Naive thymus-derived CD4-positive, alpha-beta T cell (primary cell): ENCODE data around the gene TBCEL. TPM values are rescaled to one million over a fixed set of nuclear protein-coding genes. Genes with fewer than 3 reads are reported as not detected.
A peak's percentile ranks its signal among the peaks of the same experiment; 100 is the strongest.

Experiments
- ATAC-seq: fragments of 150-1000 bp; cut with Tn5 transposase; 2 replicates; pipeline ENCODE4 v1.10.0; 2021; ENCODE audit warnings: mild to moderate bottlenecking, moderate library complexity
- CTCF ChIA-PET: fragments of 350-600 bp; sonication (Branson Sonifier 250); formaldehyde crosslinking; loops from one replicate; lab custom pipeline; 2021; ENCODE audit warnings: antibody characterized with exemption; lab: Charles Lee
- POLR2A ChIA-PET: fragments of 350-600 bp; sonication (Branson Sonifier 250); formaldehyde crosslinking; loops from one replicate; lab custom pipeline; 2021; ENCODE audit warnings: antibody characterized with exemption, inconsistent platforms; lab: Charles Lee
- DNase-seq, 9 donors: peaks; one replicate each; pipeline versions ENCODE4 v3.0.0 to v3.0.0-alpha.2; 2020 to 2022; ENCODE audit warnings: mixed read lengths in 1 of 9
- H3K27ac ChIP-seq: one replicate; pipeline ENCODE4 v1.7.0; 2013; ENCODE audit warnings: mild to moderate bottlenecking, low read depth, low read length, moderate library complexity
- H3K27me3 ChIP-seq, 2 donors: one replicate each; pipeline ENCODE4 v1.7.0; 2013; ENCODE audit warnings: low read length in 2 of 2, mild to moderate bottlenecking in 2 of 2, moderate library complexity in 2 of 2; ENCODE audit not compliant: control insufficient read depth in 2 of 2, insufficient read depth in 2 of 2
- H3K36me3 ChIP-seq, 3 experiments: 1 replicate in 2 of 3; 2 replicates in 1 of 3; pipeline ENCODE4 v1.7.0; 2013; ENCODE audit warnings: low read length in 3 of 3, mild to moderate bottlenecking in 3 of 3, moderate library complexity in 1 of 3; ENCODE audit not compliant: insufficient read depth in 3 of 3, control insufficient read depth in 2 of 3
- H3K4me1 ChIP-seq, 2 donors: one replicate each; pipeline ENCODE4 v1.7.0; 2013; ENCODE audit warnings: low read length in 2 of 2, mild to moderate bottlenecking in 2 of 2, moderate library complexity in 1 of 2; ENCODE audit not compliant: control insufficient read depth in 2 of 2, insufficient read depth in 2 of 2
- H3K4me3 ChIP-seq: 2 replicates; pipeline ENCODE4 v1.7.0; 2013; ENCODE audit warnings: mild to moderate bottlenecking, low read length
- H3K9me3 ChIP-seq, 3 experiments: 1 replicate in 2 of 3; 2 replicates in 1 of 3; pipeline ENCODE4 v1.7.0; 2013; ENCODE audit warnings: low read length in 3 of 3; ENCODE audit not compliant: control insufficient read depth in 2 of 3
- H3K27ac Mint-ChIP-seq, 9 donors: one replicate each; pipeline ENCODE4 v1.8.0; 2020 to 2022; ENCODE audit warnings: mixed read lengths in 9 of 9, mild to moderate bottlenecking in 8 of 9, moderate library complexity in 5 of 9, inconsistent platforms in 2 of 9
- H3K27me3 Mint-ChIP-seq, 5 donors: one replicate each; pipeline ENCODE4 v1.8.0; 2021 to 2022; ENCODE audit warnings: mixed read lengths in 5 of 5, mild to moderate bottlenecking in 1 of 5
- H3K36me3 Mint-ChIP-seq, 5 donors: one replicate each; pipeline ENCODE4 v1.8.0; 2020 to 2022; ENCODE audit warnings: mixed read lengths in 5 of 5, mild to moderate bottlenecking in 3 of 5, inconsistent platforms in 1 of 5
- H3K4me1 Mint-ChIP-seq, 7 donors: one replicate each; pipeline ENCODE4 v1.8.0; 2020 to 2022; ENCODE audit warnings: mixed read lengths in 7 of 7, mild to moderate bottlenecking in 3 of 7, inconsistent platforms in 1 of 7
- H3K4me3 Mint-ChIP-seq, 10 donors: one replicate each; pipeline ENCODE4 v1.8.0; 2020 to 2022; ENCODE audit warnings: mild to moderate bottlenecking in 10 of 10, mixed read lengths in 10 of 10, moderate library complexity in 6 of 10, inconsistent platforms in 2 of 10
- H3K9me3 Mint-ChIP-seq, 11 donors: one replicate each; pipeline ENCODE4 v1.8.0; 2020 to 2022; ENCODE audit warnings: mixed read lengths in 11 of 11, mild to moderate bottlenecking in 4 of 11, inconsistent platforms in 1 of 11, moderate library complexity in 1 of 11
- intact Hi-C, 2 donors: fragments of 100-400 bp; cut with micrococcal nuclease; formaldehyde crosslinking; loops; one replicate each; pipeline ENCODE4 v1.15.1; 2023
- polyA plus RNA-seq, 2 donors: library from polyadenylated mRNA; unstranded; fragments of 300-500 nt; fragmentation: Illumina TruSeq; gene quantifications; one replicate each; pipeline ENCODE4 v1.2.3, GENCODE V29; 2021
- total RNA-seq, 6 experiments: library from RNA in 5 of 6; stranded (reverse) in 5 of 6; gene quantifications; 1 replicate in 5 of 6; 2 replicates in 1 of 6; pipeline ENCODE4 v1.2.3 and lab custom pipeline; 2021 to 2026

TBCEL gene
- total and polyA plus RNA-seq, 7 experiments from 2014 or later: 3.2 to 30.0 (median 21.8) TPM

- Histone ChIP-seq H3K27me3 (no peaks in the 10 kb centered on the region), H3K27ac (no peak overlapping the region), H3K36me3 (peaks cover 0 to 17% (median 0%) of the 10 kb centered on the region in 3 experiments), H3K4me1 (no peaks in the 10 kb centered on the region), H3K9me3 (no peaks in the 10 kb centered on the region), H3K4me3 (no peak overlapping the region)
- H3K36me3 Mint-ChIP-seq: peaks cover 5 to 38% (median 33%) of the 10 kb centered on the region in 5 donors
- DNase-seq (no peak), ATAC-seq (no peak)
- no peaks in the 10 kb centered on the region for H3K27me3 Mint-ChIP-seq
- ChIA-PET POLR2A (no interaction called here), CTCF (no interaction called here)
- no peak overlapping the region for H3K27ac Mint-ChIP-seq
- intact Hi-C loops: no loop called here
- peaks cover 0 to 8% (median 0%) of the 10 kb centered on the region in 7 donors for H3K4me1 Mint-ChIP-seq
- H3K9me3 Mint-ChIP-seq: peaks cover 0 to 4% (median 0%) of the 10 kb centered on the region in 11 donors
- H3K4me3 Mint-ChIP-seq: no peak overlapping the region
These were observed 66.3 kb downstream of the TBCEL start for GRCh38 chr11:121090145-121090721.

GRCh38 chr11:121091492-121092152, 67.7 kb downstream of the TBCEL start:
- POLR2A ChIA-PET: no interaction called here
- peak; percentile 85 for ATAC-seq

GRCh38 chr11:121095561-121095960, 71.7 kb downstream of the TBCEL start:
- Mint-ChIP-seq H3K27me3 (peaks cover 0 to 2% (median 0%) of the 10 kb centered on the region in 5 donors), H3K4me1 (peaks cover 0 to 8% (median 0%) of the 10 kb centered on the region in 7 donors), H3K27ac (no peak overlapping the region), H3K9me3 (peaks cover 0 to 4% (median 0%) of the 10 kb centered on the region in 11 donors), H3K36me3 (peaks cover 0 to 4% (median 0%) of the 10 kb centered on the region in 5 donors), H3K4me3 (no peak overlapping the region)
- DNase-seq: no peak
- no peak for ATAC-seq
- H3K4me3 ChIP-seq: no peak overlapping the region
- POLR2A ChIA-PET: no interaction called here
- no peaks in the 10 kb centered on the region for H3K36me3 ChIP-seq
- H3K27ac ChIP-seq: no peak overlapping the region
- CTCF ChIA-PET: no interaction called here
- intact Hi-C loops: no loop called here
- no peaks in the 10 kb centered on the region for H3K27me3 ChIP-seq
- no peaks in the 10 kb centered on the region for H3K4me1 ChIP-seq
- no peaks in the 10 kb centered on the region for H3K9me3 ChIP-seq

More at GRCh38 chr11:121091492-121092152, 67.7 kb downstream of the TBCEL start:
- CTCF ChIA-PET: no interaction called here
- no peak overlapping the region for H3K27ac ChIP-seq
- H3K4me3 ChIP-seq: no peak overlapping the region
- no peaks in the 10 kb centered on the region for H3K9me3 ChIP-seq
- H3K4me3 Mint-ChIP-seq: no peak overlapping the region
- H3K27me3 ChIP-seq: no peaks in the 10 kb centered on the region
- H3K36me3 Mint-ChIP-seq: peaks cover under 1 to 26% (median 24%) of the 10 kb centered on the region in 5 donors
- H3K4me1 Mint-ChIP-seq: peaks cover 0 to 8% (median 0%) of the 10 kb centered on the region in 7 donors
- H3K4me1 ChIP-seq: no peaks in the 10 kb centered on the region
- no peaks in the 10 kb centered on the region for H3K27me3 Mint-ChIP-seq
- H3K27ac Mint-ChIP-seq: no peak overlapping the region
- H3K9me3 Mint-ChIP-seq: peaks cover 0 to 4% (median 0%) of the 10 kb centered on the region in 11 donors
- intact Hi-C loops: no loop called here
- no peak for DNase-seq
- H3K36me3 ChIP-seq: peaks cover 0 to 10% (median 0%) of the 10 kb centered on the region in 3 experiments

GRCh38 chr11:121099364-121099763, 75.5 kb downstream of the TBCEL start:
- H3K4me3 Mint-ChIP-seq: no peak overlapping the region
- H3K9me3 ChIP-seq: no peaks in the 10 kb centered on the region
- H3K27ac Mint-ChIP-seq: no peak overlapping the region
- no peaks in the 10 kb centered on the region for H3K4me1 ChIP-seq
- H3K9me3 Mint-ChIP-seq: peaks cover 0 to 4% (median 0%) of the 10 kb centered on the region in 11 donors
- peaks cover 0 to 15% (median 0%) of the 10 kb centered on the region in 5 donors for H3K27me3 Mint-ChIP-seq
- peaks cover 0 to 3% (median 0%) of the 10 kb centered on the region in 5 donors for H3K36me3 Mint-ChIP-seq
- H3K27me3 ChIP-seq: no peaks in the 10 kb centered on the region
- intact Hi-C loops: no loop called here
- ChIA-PET CTCF (no interaction called here), POLR2A (no interaction called here)
- no peak overlapping the region for H3K27ac ChIP-seq
- no peak overlapping the region for H3K4me3 ChIP-seq
- no peaks in the 10 kb centered on the region for H3K36me3 ChIP-seq
- H3K4me1 Mint-ChIP-seq: no peaks in the 10 kb centered on the region
- ATAC-seq (no peak), DNase-seq (no peak)

GRCh38 chr11:121099885-121100284, 76.0 kb downstream of the TBCEL start:
- Mint-ChIP-seq H3K4me1 (no peaks in the 10 kb centered on the region), H3K27me3 (peaks cover 0 to 15% (median 0%) of the 10 kb centered on the region in 5 donors), H3K36me3 (peaks cover 0 to under 1% (median 0%) of the 10 kb centered on the region in 5 donors), H3K4me3 (no peak overlapping the region), H3K9me3 (peaks cover 0 to 3% (median 0%) of the 10 kb centered on the region in 11 donors), H3K27ac (no peak overlapping the region)
- Histone ChIP-seq H3K27ac (no peak overlapping the region), H3K4me3 (no peak overlapping the region), H3K9me3 (no peaks in the 10 kb centered on the region), H3K36me3 (no peaks in the 10 kb centered on the region), H3K4me1 (no peaks in the 10 kb centered on the region), H3K27me3 (no peaks in the 10 kb centered on the region)
- intact Hi-C loops: no loop called here
- no peak for DNase-seq
- ChIA-PET POLR2A (no interaction called here), CTCF (no interaction called here)
- ATAC-seq: no peak

- Mint-ChIP-seq H3K36me3 (no peaks in the 10 kb centered on the region), H3K27ac (no peak within 1 kb of the TSS), H3K4me1 (no peaks in the 10 kb centered on the region), H3K4me3 (no peak within 1 kb of the TSS), H3K27me3 (peaks cover 0 to 15% (median 0%) of the 10 kb centered on the region in 5 donors), H3K9me3 (peaks cover 0 to 3% (median 0%) of the 10 kb centered on the region in 11 donors)
- intact Hi-C loops: no loop called here
- H3K4me3 ChIP-seq: no peak within 1 kb of the TSS
- DNase-seq (no peak), ATAC-seq (no peak)
- H3K27ac ChIP-seq: no peak within 1 kb of the TSS
- H3K9me3 ChIP-seq: no peaks in the 10 kb centered on the region
- no peaks in the 10 kb centered on the region for H3K36me3 ChIP-seq
- ChIA-PET CTCF (no interaction called here), POLR2A (no interaction called here)
- no peaks in the 10 kb centered on the region for H3K27me3 ChIP-seq
- H3K4me1 ChIP-seq: no peaks in the 10 kb centered on the region
These were observed 77.0 kb downstream of the TBCEL start, which contains the start of gene TECTA for GRCh38 chr11:121100943-121101342. Gene TECTA, plus strand, starts transcription at chr11:121101243. Its CDS starts 1,423 bp downstream, at chr11:121102666.
